Right kidney (tissue), 1 donor: ENCODE data around the gene ADPRHL1.

ENCODE experiments used
- DNase-seq: peaks from one replicate; pipeline ENCODE4 v3.0.0-alpha.2; 2016

The ADPRHL1 gene

GRCh38 chr13:113367771-113368170 is 85.5 kb downstream of the ADPRHL1 start:
- no peak for DNase-seq

DNA sequence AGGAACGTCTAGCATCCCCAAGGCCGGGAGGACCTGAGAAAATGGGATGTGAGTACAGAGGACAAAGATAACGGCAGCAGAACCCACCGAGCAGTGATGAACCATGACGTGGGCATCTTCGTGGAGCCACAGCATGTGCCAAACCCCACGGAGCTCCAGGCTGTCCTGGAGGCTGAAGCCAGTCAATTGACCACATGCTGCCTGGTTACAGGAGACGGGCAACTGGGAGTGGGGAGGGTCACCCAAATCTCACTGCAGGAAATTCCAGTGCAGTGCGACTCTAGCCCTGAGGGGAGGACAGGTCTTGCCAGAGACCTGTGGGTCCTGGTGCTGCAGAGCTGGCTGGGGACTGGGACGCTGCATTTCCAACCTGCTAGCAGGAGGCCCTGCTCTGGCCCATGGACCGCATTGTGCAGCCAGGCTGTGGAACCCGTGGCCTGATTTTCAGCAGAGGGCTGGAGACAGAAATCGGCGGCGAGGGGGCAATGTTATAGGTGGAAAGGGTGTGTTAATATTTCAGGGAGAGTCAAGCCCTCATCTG is 86.2 kb downstream of the ADPRHL1 start:
- no peak for DNase-seq

DNA sequence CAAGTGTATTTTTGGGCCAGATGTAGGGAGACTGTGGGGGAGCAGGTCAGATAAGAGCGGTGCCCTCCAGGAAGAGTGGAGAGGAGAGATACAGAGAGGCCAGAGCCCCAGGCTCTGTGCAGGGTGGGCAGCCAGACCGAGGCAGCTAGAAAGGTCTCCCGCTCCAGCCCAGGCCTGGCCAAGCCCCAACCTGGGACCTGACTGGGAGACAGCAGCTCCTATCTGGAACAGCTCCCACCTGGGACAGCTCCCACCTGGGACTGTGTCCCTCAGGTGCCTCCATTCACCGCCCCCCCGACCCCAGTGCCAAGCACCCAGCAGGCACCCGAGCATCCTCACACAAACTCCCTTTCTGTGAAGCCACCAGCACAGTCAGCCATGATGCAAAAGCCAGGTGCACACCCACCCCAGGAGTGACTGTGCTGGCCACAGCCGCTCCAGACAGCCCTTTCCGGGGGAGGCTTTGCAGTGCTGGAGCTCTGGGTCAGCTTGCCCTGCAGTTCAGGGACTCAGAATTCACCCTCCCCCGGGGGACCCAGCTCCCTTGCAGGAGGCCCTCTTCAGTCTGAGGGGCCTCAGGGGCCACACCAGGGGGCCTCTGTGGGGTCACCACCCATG is 87.2 kb downstream of the ADPRHL1 start:
- no peak for DNase-seq

DNA sequence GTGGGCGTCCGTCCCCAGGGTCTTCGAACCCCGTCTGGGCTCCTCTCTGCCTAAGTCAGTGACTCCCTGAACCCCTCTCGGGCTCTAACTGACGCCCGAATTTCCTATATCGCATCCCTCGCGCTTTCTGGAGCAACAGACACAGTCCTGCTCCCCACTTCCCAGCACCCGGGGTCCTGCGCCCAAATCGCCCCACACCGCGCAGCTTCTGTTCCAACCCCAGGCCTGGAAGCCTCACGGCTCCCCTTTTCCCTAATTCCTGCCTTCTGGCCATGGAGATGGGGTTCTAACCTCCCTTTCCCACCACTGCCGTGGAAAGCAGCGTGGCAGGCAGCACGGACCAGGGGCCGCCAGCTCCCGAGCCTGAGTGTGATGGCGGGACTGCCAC is 87.7 kb downstream of the ADPRHL1 start:
- no peak for DNase-seq

DNA sequence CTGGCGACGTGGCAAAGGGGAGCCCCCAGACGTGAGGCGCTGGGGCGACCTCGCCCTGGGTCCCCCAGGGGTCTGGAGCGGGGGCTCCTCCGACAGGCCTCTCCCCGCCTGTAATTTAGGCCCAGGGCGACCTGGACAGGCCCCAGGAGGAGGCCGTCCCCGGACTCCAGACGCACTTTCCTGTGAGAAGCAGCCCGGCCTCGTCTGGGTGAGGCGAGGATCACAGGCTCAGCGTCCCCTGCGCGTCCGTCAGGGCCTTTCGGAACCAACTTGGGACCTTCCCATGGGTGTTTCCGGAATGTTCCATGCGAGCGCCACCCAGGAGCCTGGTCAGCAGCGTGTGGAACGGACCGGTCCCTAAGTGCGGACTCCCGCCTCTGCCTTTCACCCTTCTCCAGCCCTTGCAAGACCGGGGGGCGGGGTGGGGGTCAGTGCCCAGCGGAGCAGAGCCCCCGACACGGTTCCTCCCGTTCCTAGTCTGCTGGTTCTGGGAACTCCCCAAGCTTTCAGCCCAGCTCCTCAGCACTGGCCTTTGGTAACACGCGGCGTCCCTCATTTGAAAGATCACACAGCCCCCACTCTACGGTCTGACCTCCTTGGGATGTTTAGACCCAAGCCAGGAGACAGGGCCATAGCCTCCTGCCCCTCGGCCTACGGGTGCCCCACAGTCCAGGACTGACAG is 88.2 kb downstream of the ADPRHL1 start:
- no peak for DNase-seq

DNA sequence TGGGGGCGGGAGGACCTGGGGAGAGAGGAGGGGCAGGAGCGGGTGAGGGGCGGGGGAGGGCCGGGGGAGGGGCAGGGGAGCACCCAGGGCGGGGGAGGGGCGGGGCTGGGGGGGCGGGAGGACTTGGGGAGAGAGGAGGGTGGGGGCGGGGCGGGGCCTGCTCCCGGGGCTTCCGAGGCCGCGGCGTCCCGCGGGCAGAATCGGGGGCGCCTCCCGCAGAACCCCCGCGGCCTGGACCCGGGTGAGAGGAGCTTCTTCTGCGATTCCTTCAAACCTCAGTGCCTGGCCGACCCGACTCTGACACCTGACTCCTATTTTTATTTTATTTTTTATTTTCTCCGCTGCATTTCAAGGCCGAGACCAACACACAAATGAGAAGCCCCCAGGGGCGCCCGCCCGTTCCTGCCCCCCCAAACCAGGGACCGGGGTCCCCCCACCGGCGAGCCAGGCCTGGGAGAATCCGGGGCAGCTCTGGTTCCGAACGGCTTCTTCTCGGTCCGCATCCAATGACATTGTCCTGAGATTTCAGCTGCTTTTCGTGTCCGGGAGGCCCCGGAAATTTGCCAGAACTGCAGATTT is 88.9 kb downstream of the ADPRHL1 start:
- DNase-seq = peak; percentile 78

GRCh38 chr13:113361406-113361805 is 91.9 kb downstream of the ADPRHL1 start:
- no peak for DNase-seq

DNA sequence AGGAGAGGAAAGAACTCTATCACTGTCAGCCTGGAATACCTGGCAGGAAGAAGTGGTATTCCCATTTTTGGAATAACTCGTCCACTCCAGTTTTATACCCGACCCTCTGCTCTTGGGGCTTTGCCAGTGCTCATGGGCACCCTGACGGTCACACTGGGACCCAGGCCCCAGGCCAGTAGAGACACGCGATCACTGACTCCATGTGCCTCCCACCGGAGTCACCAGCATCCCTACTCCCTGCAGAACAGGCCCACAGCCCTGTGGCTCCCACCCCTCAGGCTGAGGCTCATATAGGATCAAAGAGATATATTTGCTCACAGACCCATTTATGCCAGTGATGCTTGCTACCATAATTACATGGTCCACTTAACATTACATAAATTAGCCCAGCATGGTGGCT is 92.8 kb downstream of the ADPRHL1 start:
- no peak for DNase-seq

GRCh38 chr13:113359571-113359970 is 93.7 kb downstream of the ADPRHL1 start:
- no peak for DNase-seq

- DNase-seq = no peak
Observed at GRCh38 chr13:113358653-113359190, 94.6 kb downstream of the ADPRHL1 start.

- DNase-seq = no peak
Observed at GRCh38 chr13:113357529-113357928, 95.8 kb downstream of the ADPRHL1 start.

- no peak for DNase-seq
Observed at GRCh38 chr13:113356596-113356995, 96.7 kb downstream of the ADPRHL1 start.

GRCh38 chr13:113355621-113356020 is 97.7 kb downstream of the ADPRHL1 start:
- no peak for DNase-seq

- no peak for DNase-seq
Observed at GRCh38 chr13:113354831-113355610, 98.3 kb downstream of the ADPRHL1 start.

GRCh38 chr13:113353254-113353653 is 100.0 kb downstream of the ADPRHL1 start:
- no peak for DNase-seq

DNA sequence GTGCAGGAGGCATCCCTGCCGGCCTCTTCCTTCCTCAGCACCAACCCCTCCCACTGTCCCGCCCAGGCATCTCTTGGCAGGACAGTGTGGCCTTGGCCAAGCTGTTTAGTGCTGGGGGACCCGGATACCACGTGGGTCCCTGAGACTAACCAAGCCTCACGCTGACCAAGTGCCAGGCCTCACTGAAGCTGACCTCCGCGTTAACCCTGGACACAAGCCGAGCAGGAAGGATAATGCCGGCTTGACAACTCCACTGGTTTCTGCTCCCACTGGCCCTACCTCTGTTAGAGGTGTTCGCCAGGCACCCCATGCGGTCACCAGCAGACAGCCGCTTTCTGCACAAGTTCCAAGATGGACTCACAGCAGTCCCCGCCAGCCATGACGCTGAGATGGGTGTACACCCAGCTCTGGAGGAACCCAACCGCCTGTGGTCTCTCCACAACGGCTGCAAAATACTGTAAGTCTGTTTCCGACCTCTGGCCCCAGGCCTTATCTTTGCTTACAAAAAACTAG is 101.7 kb downstream of the ADPRHL1 start:
- DNase-seq = no peak

DNA sequence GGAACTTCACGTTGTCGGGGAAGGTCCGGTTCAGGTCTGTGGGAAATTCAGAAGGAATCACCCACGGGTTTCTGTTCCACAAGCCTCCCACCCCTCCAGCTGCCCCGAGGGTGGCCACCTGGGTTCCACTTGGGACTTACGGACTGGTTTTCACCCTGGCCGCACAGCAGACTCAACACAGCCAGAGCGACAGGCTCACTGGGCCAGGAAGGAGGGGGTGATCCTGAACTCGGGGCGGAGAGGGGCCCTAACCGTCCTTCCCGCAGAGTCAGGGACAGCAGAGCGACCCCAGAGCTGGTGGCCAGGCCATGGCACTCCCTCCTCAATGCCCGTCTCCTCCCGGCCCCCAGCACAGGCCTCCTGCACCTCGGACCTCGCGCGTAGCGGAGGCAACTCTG is 102.4 kb downstream of the ADPRHL1 start:
- DNase-seq = no peak

GRCh38 chr13:113350065-113350937 is 103.0 kb downstream of the ADPRHL1 start:
- no peak for DNase-seq
